Right lobe of liver (tissue), 4 donors: Measurements from ENCODE around the gene MCAM.

Experiments
- CTCF ChIP-seq, 4 donors: fragments of 200-600 bp in 3 of 4; fragments of 450-650 bp in 1 of 4; IDR thresholded peaks; one replicate each; pipeline versions ENCODE4 v1.5.1 to v1.8.0; 2016 to 2022; ENCODE audit warnings: antibody characterized with exemption in 4 of 4, mild to moderate bottlenecking in 2 of 4
- POLR2A ChIP-seq: fragments of 450-650 bp; IDR thresholded peaks from one replicate; pipeline ENCODE4 v1.6.1; 2017; ENCODE audit warnings: antibody characterized with exemption, mild to moderate bottlenecking
- donor health status: DM: no; HTN: no; CAD: no.
- donor health status: DM: no; HTN: no; CAD: no.
- donor health status: DM: no; HTN: yes; CAD: no.

GRCh38 chr11:119309411-119309810 is 7.5 kb downstream of the MCAM start:
- TF ChIP-seq POLR2A (no peak), CTCF (IDR thresholded peaks at IDR 0.05) (no peak)
